ENCODE results near the gene ABI3BP.
"Not testable (repeated sequence)": the region's sequence is repeated elsewhere in the genome, so short reads cannot be mapped to it uniquely, and the experiment has no call there.

The ABI3BP gene

DNA sequence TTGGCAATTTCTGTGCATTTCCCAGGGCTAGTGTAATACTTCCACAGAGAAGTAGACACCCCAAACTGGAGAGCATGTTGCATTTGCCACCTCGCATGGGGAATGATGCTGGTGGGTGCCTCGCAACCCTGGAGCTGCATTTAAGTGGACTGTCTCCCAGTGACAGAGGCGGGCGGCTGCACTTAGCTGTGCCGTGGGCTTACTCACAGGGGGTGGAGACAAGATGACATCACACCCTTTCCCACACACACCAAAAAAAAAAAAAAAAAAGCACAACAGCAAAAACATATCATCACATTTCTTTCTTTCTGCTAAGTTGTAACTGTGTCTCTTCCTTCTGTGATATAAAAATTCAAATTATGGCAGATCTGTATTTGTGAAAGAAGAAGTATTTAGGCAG lies at the start of gene ABI3BP:
Gene ABI3BP (minus strand): TSS at position 113 of the 400 bp plus-strand sequence. CDS start 37 bp downstream, at position 76.
- no peak for DNase-seq (ENCODE audit: low read depth)

DNA sequence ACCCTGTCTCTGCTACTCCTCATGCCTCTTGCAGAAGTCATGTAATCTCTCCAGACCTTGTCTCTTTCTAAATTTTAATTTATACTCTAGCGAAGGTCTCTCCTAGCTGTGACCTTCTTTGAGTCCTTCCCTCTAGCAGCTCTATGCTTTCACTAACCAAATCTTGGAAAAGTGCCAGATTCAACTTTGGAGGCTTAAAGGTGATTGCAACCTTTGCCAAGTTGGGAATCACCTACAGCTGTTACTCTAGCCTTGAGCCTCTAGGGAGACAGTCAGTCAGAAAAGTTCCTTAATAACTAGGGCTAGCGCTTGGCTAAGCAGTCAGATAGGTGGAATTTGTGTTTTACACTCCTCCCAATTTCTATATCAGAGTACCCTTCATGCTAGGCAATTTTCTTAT lies 46.1 kb upstream of the ABI3BP start:
- DNase-seq (ENCODE audit: low read depth), result no peak

DNA sequence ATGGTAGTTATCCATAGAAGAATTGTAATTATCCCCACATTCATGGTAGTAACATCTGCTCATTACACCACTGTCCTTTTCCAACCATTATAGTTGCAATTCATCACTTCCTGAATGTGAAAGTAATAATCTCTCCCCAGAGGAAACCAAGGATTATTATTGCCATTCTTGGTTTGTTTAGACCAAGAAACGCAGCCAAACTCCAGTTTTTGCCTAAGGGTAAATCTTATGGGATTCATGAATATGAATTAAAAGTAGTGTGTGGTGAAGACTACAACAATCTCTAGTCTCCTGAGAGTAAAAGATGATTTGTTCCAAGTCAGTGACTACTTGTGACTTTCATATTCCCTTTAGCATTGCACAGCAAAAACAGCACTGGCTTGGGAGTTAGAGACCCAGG lies 45.7 kb upstream of the ABI3BP start:
- no peak for DNase-seq (ENCODE audit: low read depth)

- no peak for DNase-seq (ENCODE audit: low read depth)
Observed at GRCh38 chr3:101038393-101038792, 45.2 kb upstream of the ABI3BP start.

- DNase-seq (ENCODE audit: low read depth), result no peak
Observed at GRCh38 chr3:101037613-101038012, 44.4 kb upstream of the ABI3BP start.

GRCh38 chr3:101036676-101037075 lies 43.5 kb upstream of the ABI3BP start:
- no peak for DNase-seq (ENCODE audit: low read depth)

DNA sequence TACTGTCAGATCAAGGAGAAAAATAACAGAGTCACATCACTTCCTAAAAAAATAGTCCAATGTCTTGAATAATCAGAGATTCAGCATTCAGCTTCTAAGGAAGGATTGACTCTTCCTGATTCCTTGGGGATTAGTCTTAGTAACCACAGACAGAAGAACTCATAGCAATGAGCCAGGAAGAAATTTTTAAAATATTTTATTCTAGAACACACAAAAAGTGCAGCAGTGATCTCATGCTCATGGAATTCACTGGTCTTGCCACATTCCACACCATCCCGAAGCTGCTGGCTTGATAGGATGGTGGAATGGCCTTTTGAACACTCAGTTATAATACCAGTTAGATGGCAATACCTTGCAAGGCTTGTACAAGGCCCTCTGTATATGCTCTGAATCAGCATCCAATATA lies 43.0 kb upstream of the ABI3BP start:
- DNase-seq (ENCODE audit: low read depth), result no peak

- DNase-seq (ENCODE audit: low read depth), result no peak
Observed at GRCh38 chr3:101027286-101027685, 34.1 kb upstream of the ABI3BP start.

- DNase-seq (ENCODE audit: low read depth), result no peak
Observed at GRCh38 chr3:101026881-101027280, 33.7 kb upstream of the ABI3BP start.

- no peak for DNase-seq (ENCODE audit: low read depth)
Observed at GRCh38 chr3:101026244-101026643, 33.0 kb upstream of the ABI3BP start.

DNA sequence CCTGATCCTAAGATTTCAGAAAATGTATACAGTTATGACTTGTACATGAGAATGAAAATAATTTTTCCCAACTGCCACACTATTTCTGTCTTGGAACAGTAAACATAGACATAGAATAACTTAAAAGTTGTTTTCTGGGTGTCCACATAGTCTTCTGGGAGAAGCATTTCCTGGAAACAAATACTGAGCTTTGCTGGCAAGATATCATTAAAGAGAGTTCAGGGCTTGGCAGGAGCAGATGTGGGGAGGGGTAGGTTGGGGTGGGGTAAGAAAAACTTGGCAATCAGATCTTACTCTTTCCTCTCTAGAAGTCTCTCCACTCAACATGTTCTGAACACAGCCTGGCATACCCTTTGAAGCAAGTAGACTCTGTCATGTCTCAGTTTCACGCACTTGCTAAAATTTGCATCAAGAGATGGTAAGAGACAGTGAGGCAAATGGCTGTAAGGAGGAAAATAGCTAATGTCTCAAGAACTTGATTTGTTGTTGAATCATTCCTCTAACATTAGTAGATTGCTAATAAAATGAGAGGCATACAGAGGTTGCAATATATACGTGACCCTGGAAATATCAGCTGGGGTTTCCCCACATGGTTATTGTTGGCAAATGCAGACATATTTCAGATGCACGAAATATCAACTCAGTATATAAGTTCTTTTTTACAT lies 27.3 kb upstream of the ABI3BP start:
- no peak for DNase-seq (ENCODE audit: low read depth)

DNA sequence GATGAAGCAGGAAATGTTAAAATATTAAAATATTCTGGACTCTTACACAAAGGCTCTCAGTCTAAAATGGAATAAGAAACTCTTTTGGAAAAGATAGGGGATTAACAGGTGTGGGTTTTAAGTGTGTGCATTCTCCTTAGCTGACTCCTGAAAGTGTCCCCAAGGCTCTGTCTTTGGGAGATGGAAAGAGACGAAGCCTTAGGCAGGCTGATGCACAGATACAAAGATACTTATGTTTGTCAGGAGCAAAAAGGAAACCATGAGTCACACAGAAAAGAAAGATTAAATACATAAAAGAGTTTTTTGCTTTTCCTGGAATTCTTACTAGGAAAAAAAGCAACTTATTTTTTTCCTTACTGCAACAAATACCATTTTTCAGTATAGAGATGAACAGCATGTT lies 23.8 kb upstream of the ABI3BP start:
- no peak for DNase-seq (ENCODE audit: low read depth)

- not testable (repeated sequence) for DNase-seq (ENCODE audit: low read depth)
Observed at GRCh38 chr3:101012312-101012711, 19.1 kb upstream of the ABI3BP start.

DNA sequence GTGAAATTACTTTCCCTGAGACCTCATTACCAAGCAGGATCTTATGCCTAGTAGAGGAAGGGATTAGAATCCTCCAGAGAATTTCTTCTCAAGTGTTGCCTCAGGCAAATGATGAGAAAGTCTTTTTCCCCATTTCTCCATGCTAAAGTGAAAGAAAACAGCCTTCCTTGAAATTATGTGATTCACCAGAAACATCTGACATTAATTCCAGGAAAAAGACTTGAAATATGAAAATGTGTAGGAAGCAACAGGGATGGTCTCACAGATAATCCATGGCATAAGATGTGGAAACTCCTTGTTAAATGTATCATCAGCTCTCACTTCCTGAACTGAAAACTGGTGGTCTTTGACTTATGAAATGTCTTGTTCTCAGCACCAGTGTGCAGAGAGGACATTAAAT lies 17.9 kb upstream of the ABI3BP start:
- DNase-seq (ENCODE audit: low read depth), result no peak

DNA sequence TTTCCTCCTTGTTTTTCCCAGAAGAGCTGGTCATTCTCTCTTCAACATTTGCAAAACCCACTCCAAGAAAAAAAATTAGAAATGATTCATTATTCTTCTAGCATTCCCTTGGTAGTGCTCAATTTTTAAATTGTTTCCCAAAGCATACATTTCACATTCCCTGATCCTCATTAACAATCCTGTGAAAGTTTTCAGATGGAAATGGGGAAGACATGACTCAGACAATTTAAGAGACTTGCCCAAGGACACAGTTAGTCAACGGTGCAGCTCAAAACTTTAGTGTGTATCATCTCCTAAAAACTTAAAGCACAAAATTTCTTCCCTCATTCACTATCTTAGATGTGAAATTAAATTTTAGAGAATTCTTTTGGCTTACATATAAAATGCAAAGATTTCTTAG lies 17.1 kb upstream of the ABI3BP start:
- DNase-seq (ENCODE audit: low read depth), result no peak

- no peak for DNase-seq (ENCODE audit: low read depth)
Observed at GRCh38 chr3:101009386-101009785, 16.2 kb upstream of the ABI3BP start.

- DNase-seq (ENCODE audit: low read depth), result no peak
Observed at GRCh38 chr3:100999160-100999559, 5.9 kb upstream of the ABI3BP start.

DNA sequence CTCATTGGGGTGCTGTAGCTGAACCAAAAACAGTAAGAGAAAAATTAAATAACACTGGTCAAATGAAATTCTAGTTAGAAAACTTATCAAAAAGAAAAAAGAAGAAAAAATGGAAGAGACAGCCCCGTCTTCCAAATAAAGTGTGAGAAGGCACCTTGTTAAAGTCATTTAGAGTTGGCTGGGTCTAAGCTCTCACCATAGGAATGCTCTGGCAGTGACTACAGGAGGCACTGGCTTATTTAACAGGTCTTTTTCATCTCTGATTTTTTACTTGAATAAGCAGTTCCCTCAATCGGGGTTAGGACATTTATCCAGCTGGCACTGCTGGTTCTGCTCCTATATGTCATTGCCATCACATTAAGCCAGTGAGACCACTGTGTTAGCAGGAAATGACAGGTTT lies 1.6 kb upstream of the ABI3BP start:
- DNase-seq (ENCODE audit: low read depth), result no peak

DNA sequence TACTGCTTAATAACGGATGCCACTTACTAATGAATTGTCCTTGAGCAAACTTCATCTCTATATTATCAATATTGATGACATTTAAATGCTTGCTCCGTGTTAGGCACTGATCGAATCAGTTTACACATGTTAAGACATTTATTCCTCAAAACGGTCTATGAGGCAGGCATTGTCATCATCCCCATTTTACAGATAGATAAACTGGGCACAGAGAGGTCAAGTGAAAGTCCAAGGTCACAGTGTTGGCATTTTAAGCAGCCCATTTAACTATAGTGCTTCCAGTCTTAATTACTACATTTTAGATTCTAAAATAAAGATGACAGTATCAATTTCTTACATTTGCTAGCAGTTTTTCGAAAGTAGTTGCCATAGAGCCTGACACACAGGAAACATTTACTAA lies 966 bp upstream of the ABI3BP start:
- no peak for DNase-seq (ENCODE audit: low read depth)

DNA sequence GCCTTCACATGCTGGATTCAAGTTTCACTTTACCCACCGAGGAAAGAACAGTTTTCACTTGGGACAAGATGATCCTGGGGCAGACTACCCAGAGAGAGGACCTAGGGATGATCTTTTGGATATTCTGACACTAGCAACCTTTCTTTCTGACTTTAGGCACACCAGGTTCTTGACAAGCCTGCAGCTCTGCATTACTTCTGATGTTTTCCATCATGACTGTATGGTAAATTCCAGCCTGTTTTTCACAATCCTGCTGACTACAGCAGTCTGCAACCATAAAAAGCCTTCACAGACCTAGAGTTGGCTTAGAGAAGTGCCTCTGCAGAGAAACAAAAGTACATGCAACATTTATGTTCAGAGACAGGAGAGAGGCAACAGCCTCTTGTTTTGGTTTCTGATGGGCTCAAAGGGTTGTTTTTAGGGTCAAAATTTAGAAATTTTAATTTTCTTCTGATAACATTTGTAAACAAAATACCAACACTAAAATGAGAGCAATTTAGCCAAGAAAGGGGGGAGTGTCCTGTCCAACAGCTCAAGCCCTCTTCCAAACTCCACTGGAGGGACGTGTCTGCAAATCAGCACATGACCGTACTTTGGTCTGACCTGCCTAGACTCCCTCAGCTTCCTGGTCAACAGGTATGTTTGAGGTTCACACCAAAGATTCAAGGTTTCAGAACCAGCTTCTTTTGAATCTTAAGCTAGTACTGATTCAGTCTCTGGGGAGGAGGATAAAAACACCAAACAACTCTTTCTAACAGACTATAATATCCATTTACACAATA lies 799 bp downstream of the ABI3BP start:
- no peak for DNase-seq (ENCODE audit: low read depth)

DNA sequence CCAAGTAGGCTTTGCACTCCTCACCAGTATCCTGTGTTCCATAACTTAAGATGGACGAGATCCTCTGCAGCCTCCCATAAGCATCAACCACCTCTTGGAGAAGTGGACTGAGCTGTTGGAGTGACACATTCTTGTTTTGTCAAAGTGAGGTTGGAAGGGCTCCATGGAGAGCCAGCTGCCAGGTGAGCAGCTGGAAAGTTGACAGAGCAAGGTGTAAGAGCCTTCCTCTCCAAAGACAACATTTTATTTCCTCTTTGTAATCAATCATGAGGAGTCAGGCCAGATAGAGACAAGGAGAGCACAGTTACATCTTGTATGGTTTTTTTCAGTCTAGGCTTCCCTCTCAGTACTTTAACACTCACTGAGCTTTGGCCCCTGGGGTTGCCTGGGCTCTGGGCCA lies 5.1 kb downstream of the ABI3BP start:
- DNase-seq (ENCODE audit: low read depth), result no peak

GRCh38 chr3:100984308-100984707 lies 8.9 kb downstream of the ABI3BP start:
- no peak for DNase-seq (ENCODE audit: low read depth)

- no peak for DNase-seq (ENCODE audit: low read depth)
Observed at GRCh38 chr3:100982710-100983109, 10.5 kb downstream of the ABI3BP start.

Measured in activated gamma-delta T cell treated with anti-CD3 and anti-CD28 coated beads, Interleukin-2, amount 50 U/mL, for 16 hours (primary cell).